ENCODE data around the gene TMEM63A. TPM values are rescaled to one million over a fixed set of nuclear protein-coding genes. Genes with fewer than 3 reads are reported as not detected.

TMEM63A gene
- polyA plus RNA-seq, 2 of the 4 experiments (the other 2 are of a cell fraction): 7.5 to 9.5 TPM

GRCh38 chr1:225847610-225848009 lies 34.6 kb downstream of the TMEM63A start:
- Histone ChIP-seq H3K4me1 (peaks cover 6% of the 10 kb centered on the region; the same call in 1 of the 3 replicates), H3K9me3 (no peaks in the 10 kb centered on the region), H3K4me3 (no peak overlapping the region), H3K4me2 (no peak overlapping the region), H3K27ac (no peak overlapping the region)
- WGBS (ENCODE audit: missing lambda C conversion rate): 85% methylated on average over 4 of the region's 4 CpGs
- ChIA-PET POLR2A (no interaction called here), CTCF (interaction anchor here (1.2 to 3.0 kb wide), 5 partner anchors 30 to 372 kb away, joined by 3 to 30 read pairs (median 5); partner anchors contain the start of gene TMEM63A)
- TF ChIP-seq KDM5A (IDR thresholded peaks at IDR 0.05) (no peak), TFCP2L1 (CRISPR knock-in tag; IDR thresholded peaks at IDR 0.05) (no peak), HEYL (CRISPR knock-in tag; IDR thresholded peaks at IDR 0.05) (no peak), ZNF302 (CRISPR knock-in tag; IDR thresholded peaks at IDR 0.05) (no peak), ZFP36 (IDR thresholded peaks at IDR 0.05; ENCODE audit: borderline replicate concordance, partially characterized antibody) (no peak), CBX8 (IDR thresholded peaks at IDR 0.05) (no peak), PBX3 (IDR thresholded peaks at IDR 0.05) (no peak), NPAS2 (CRISPR knock-in tag; IDR thresholded peaks at IDR 0.05; ENCODE audit: borderline replicate concordance) (no peak)
- FAIRE-seq (no peak), DNase-seq (ENCODE audit: low read depth in 1 of 2, low spot score in 1 of 2) (no peak), ATAC-seq (no peak)

- Histone ChIP-seq H3K4me2 (no peak overlapping the region), H3K4me1 (peaks cover 6% of the 10 kb centered on the region; the same call in 1 of the 3 replicates), H3K27ac (no peak overlapping the region), H3K9me3 (no peaks in the 10 kb centered on the region), H3K4me3 (no peak overlapping the region)
- DNase-seq (ENCODE audit: low read depth in 1 of 2, low spot score in 1 of 2) (no peak), ATAC-seq (no peak), FAIRE-seq (no peak)
- ChIA-PET POLR2A (interaction anchor here (0.5 kb wide), 1 partner anchor 67 kb away, joined by 3 read pairs; no protein-coding TSS in a partner anchor), CTCF (interaction anchor here (0.6 to 3.0 kb wide), 24 partner anchors 12 to 374 kb away, joined by 3 to 30 read pairs (median 6); partner anchors contain the start of genes EPHX1 and SRP9)
- 90% methylated on average over 18 of the region's 20 CpGs for WGBS (ENCODE audit: missing lambda C conversion rate)
- TF ChIP-seq NFE2L2 (conservative IDR thresholded peaks at IDR 0.05; ENCODE audit: low read length) (no peak), ZSCAN20 (CRISPR knock-in tag; IDR thresholded peaks at IDR 0.05) (no peak), MYC (IDR thresholded peaks at IDR 0.05; ENCODE audit: borderline replicate concordance, low read length) (no peak), ZFP36 (IDR thresholded peaks at IDR 0.05; ENCODE audit: borderline replicate concordance, partially characterized antibody) (no peak), E2F6 (IDR thresholded peaks at IDR 0.05; ENCODE audit: borderline replicate concordance, low read depth) (no peak), SMC3 (IDR thresholded peaks at IDR 0.05) (no peak), GATA3 (IDR thresholded peaks at IDR 0.05; ENCODE audit: borderline replicate concordance) (no peak), KDM1A (IDR thresholded peaks at IDR 0.05; ENCODE audit: low read depth) (no peak), CBX8 (IDR thresholded peaks at IDR 0.05) (no peak), ZC3H11A (IDR thresholded peaks at IDR 0.05) (no peak), ATOH8 (CRISPR knock-in tag; IDR thresholded peaks at IDR 0.05; ENCODE audit: low read depth) (no peak), HDAC2 (IDR thresholded peaks at IDR 0.05) (no peak), PBX3 (IDR thresholded peaks at IDR 0.05) (no peak), RFX5 (IDR thresholded peaks at IDR 0.05) (no peak), MAZ (IDR thresholded peaks at IDR 0.05; ENCODE audit: borderline replicate concordance, low read depth, low read length) (no peak), ZNF302 (CRISPR knock-in tag; IDR thresholded peaks at IDR 0.05) (no peak), EHMT2 (IDR thresholded peaks at IDR 0.05; ENCODE audit: low read depth) (no peak)
These were observed 35.6 kb downstream of the TMEM63A start for GRCh38 chr1:225846331-225847310.
